ENCODE measurements around the gene DGKG. TPM values are rescaled to one million over a fixed set of nuclear protein-coding genes. Genes with fewer than 3 reads are reported as not detected.

The DGKG gene
- total and polyA plus RNA-seq, 9 of the 15 experiments (the other 6 are each of a cell fraction or from before 2014, with no cell fraction given) = 0.01 to 0.36 (median 0.15) TPM

GRCh38 chr3:186109897-186110803 is 251.9 kb downstream of the DGKG start:
- peak overlapping the region; percentile 87 for H2AFZ ChIP-seq (ENCODE audit: low read depth, low read length)
- no peaks in the 10 kb centered on the region; the same call in 2 of the 3 replicates for H3K36me3 ChIP-seq (ENCODE audit: control insufficient read depth, insufficient read depth, low read length)
- ChIA-PET POLR2A (interaction anchor here (0.6 to 4.0 kb wide), 8 partner anchors 9 to 236 kb away, joined by 3 to 34 read pairs (median 3); no protein-coding TSS in a partner anchor), CTCF (ENCODE audit: low intra/inter-chr PET ratio) (no interaction called here)
- H3K4me1 ChIP-seq (replicated peaks in 1 of 2; ENCODE audit: control insufficient read depth in 2 of 2, insufficient read depth in 2 of 2, low read length in 2 of 2) = peaks cover 16 to 26% of the 10 kb centered on the region in 2 experiments
- no peaks in the 10 kb centered on the region for H3K9me3 ChIP-seq (replicated peaks; ENCODE audit: control insufficient read depth, insufficient read depth, low read depth, low read length)
- peak overlapping the region; percentile 80 for H3K27ac ChIP-seq (ENCODE audit: extremely low read depth, low read depth, low read length)
- peak; percentile 34 to 55 (median 38) for DNase-seq (ENCODE audit: extremely low read depth in 1 of 4, low spot score in 3 of 4)
- H3K27me3 ChIP-seq (ENCODE audit: control insufficient read depth in 2 of 2, insufficient read depth in 2 of 2, low read length in 2 of 2) = peaks cover 14 to 21% of the 10 kb centered on the region in 2 experiments; a peak in 4 of 5 replicates
- BruUV-seq (replicated peaks) = no TSS peak
- peak overlapping the region; percentile 40 for H3K4me3 ChIP-seq
- H3K79me2 ChIP-seq (ENCODE audit: control insufficient read depth, insufficient read depth, low read length) = peaks cover 25% of the 10 kb centered on the region
- H3K9ac ChIP-seq (ENCODE audit: insufficient read depth in 1 of 2, low read depth in 2 of 2, low read length in 2 of 2) = peak overlapping the region; percentile 74 to 85; a peak in 3 of 4 replicates
- ATAC-seq = no peak
- intact Hi-C loops (cut with micrococcal nuclease) = loop anchor here (1.0 to 5.0 kb wide), 2 partner anchors 108 to 460 kb away; partner anchors contain the start of gene DNAJB11
- 18% methylated on average over 35 of the region's 35 CpGs for WGBS (ENCODE audit: insufficient coverage, low coverage, missing lambda C conversion rate)
- H3K9me1 ChIP-seq (ENCODE audit: control insufficient read depth, insufficient read depth, low read length) = no peaks in the 10 kb centered on the region
- H3K4me2 ChIP-seq (ENCODE audit: insufficient read depth, low read length) = peak overlapping the region; percentile 81
- H4K20me1 ChIP-seq (replicated peaks; ENCODE audit: control insufficient read depth, insufficient read depth, low read length) = no peaks in the 10 kb centered on the region
- in situ Hi-C loops (cut with MboI) = no loop called here
- no peak for FAIRE-seq
- TF ChIP-seq PHF21A (IDR thresholded peaks at IDR 0.05; ENCODE audit: borderline replicate concordance, low read depth) = 0 out of 2 replicates have a peak, but pooled peaks have one; percentile 2
- TF ChIP-seq KDM1A (IDR thresholded peaks at IDR 0.05) = peak in 1 of 2 experiments; percentile 3; a peak in 2 of 4 replicates
- TF ChIP-seq NR2C1 (IDR thresholded peaks at IDR 0.05) = no peak
- no peak for TF ChIP-seq NR2C1 (tag; IDR thresholded peaks at IDR 0.05)
- TF ChIP-seq HLTF (IDR thresholded peaks at IDR 0.05) = no peak
- TF ChIP-seq POLR2H (tag; IDR thresholded peaks at IDR 0.05; ENCODE audit: low read depth) = no peak
- TF ChIP-seq CBFA2T3 (IDR thresholded peaks at IDR 0.05) = no peak
- TF ChIP-seq USF1 (CRISPR knock-in tag; IDR thresholded peaks at IDR 0.05) = no peak
- no peak for TF ChIP-seq STAT5A (IDR thresholded peaks at IDR 0.05; ENCODE audit: borderline replicate concordance, low read length)
- no peak for TF ChIP-seq GABPA (tag; conservative IDR thresholded peaks at IDR 0.05; ENCODE audit: low read depth)
- no peak for TF ChIP-seq KAT8 (IDR thresholded peaks at IDR 0.05; ENCODE audit: low read depth)
- TF ChIP-seq ZNF24 (IDR thresholded peaks at IDR 0.05) = no peak
- TF ChIP-seq SREBF1 (IDR thresholded peaks at IDR 0.05; ENCODE audit: borderline replicate concordance, low read depth, low read length) = no peak
- no peak for TF ChIP-seq NKRF (IDR thresholded peaks at IDR 0.05; ENCODE audit: borderline replicate concordance)
- TF ChIP-seq PRDM10 (IDR thresholded peaks at IDR 0.05; ENCODE audit: partially characterized antibody) = peak; percentile 97
- TF ChIP-seq NFXL1 (CRISPR knock-in tag; IDR thresholded peaks at IDR 0.05) = no peak
- TF ChIP-seq DDX20 (tag; IDR thresholded peaks at IDR 0.05; ENCODE audit: low read depth) = no peak
